HG02759 (cell line): Measurements from ENCODE around the gene ABLIM1.

Source experiments
- ATAC-seq: cut with Tn5 transposase; IDR thresholded peaks from one replicate; pipeline ENCODE4 v1.9.1; 2021; ENCODE audit warnings: mild to moderate bottlenecking, moderate library complexity; ENCODE audit not compliant: unreplicated experiment

Gene ABLIM1

GRCh38 chr10:114593240-114593792 lies 64.8 kb downstream of the ABLIM1 start:
- no peak for ATAC-seq

- no peak for ATAC-seq
Observed at GRCh38 chr10:114590993-114591392, 67.1 kb downstream of the ABLIM1 start.

GRCh38 chr10:114584419-114584818 lies 73.7 kb downstream of the ABLIM1 start:
- ATAC-seq, result no peak

DNA sequence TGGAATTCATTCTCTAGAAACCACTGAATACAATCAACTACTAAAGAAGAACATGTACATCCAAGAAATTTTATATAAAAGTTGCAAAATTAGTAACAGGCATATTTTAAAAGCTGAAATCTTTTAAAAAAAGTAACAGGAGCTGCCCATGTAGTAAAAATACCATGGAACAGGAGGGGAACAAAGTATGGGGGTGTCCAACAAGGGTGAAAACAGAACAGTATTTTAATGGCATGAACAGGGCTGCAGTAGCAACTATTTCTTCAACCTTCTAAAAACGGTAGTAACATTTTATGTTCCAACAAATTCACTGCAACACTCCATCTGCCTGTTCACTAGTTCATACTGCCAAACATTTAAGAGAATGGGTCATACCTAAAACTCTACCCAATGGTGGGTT lies 77.0 kb downstream of the ABLIM1 start:
- ATAC-seq, result no peak

GRCh38 chr10:114577133-114577532 lies 80.9 kb downstream of the ABLIM1 start:
- ATAC-seq, result no peak

DNA sequence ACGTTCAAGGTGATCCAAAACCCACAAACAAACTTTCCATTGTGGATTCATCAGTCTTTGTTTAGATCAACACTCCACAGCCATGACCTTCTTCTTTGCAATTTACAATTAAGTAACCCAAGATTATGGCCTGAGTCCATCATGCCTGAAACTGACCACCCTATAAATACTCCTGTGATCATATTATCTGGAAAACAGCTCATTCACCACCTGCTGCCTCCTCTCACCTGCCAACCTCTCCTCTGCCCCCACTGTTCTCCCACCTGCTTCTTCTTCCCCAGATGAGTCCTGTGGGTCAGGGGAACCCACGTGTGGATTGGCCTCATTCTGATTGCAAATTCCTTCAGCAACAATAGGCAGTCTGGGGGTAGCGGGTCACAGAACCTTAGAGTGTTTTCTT lies 81.4 kb downstream of the ABLIM1 start:
- ATAC-seq, result no peak

DNA sequence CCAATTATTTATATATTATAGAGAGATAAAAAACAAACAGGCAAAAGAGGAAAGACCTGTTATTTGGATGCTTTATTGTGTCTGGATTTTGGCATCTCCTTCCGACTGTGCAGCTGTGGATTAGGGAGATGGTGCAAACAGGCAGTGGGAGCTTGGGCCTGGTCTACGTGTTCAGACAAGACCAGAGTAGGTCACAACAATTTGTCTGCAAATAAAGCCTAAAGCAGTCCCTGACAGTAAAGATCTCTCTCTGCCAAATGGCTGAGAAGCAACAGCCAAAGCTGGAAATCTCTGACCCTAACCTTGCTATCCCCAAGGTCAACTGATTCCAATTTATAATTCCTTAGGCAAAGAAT lies 82.0 kb downstream of the ABLIM1 start:
- ATAC-seq, result no peak

- ATAC-seq, result no peak
Observed at GRCh38 chr10:114575417-114576131, 82.5 kb downstream of the ABLIM1 start.

GRCh38 chr10:114573330-114574045 lies 84.6 kb downstream of the ABLIM1 start:
- no peak for ATAC-seq

- no peak for ATAC-seq
Observed at GRCh38 chr10:114571316-114571999, 86.6 kb downstream of the ABLIM1 start.

DNA sequence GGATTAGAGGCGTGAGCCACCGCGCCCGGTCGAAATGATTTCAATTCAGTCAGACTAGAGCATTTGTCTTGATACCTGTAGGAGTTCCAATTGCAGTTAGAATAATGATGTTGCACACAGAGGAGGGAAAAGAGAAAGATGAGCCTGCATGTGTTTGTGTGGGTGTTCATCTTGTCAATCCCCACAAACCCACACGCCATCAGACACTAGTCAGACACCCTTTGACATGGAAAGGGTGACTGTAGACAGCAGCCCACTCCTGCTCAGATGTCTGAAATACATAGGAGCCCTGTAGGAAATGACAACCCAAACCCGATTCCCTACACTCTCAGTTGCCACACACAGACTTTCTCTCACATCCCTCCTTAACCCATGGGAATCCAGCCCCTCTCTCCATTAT lies 92.0 kb downstream of the ABLIM1 start:
- no peak for ATAC-seq

GRCh38 chr10:114565066-114565465 lies 93.0 kb downstream of the ABLIM1 start:
- no peak for ATAC-seq

DNA sequence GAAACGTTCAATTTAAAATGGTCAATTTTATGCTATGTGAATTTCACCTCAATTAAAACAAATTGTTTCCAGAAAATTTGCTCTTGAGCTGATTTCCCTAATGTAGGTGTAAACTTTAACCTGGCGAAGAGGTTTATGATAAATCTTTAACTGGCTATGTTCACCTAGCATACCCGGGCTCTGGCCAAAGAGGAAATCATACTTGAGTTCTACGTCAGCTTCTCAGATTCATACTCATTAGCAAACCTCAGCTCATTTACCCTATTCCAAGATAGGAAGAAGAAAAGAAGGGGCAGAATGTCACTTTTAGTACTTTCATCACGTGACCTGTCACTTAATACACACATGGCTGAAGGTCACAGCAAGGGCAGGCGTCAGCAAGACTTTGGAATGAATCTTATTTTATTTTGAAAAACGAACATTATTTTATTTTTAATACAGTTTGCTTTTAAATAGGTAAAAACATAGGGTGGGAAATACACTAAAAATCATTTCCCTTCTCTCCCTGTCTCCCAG lies 97.0 kb downstream of the ABLIM1 start:
- ATAC-seq, result no peak

- no peak for ATAC-seq
Observed at GRCh38 chr10:114560144-114560543, 97.9 kb downstream of the ABLIM1 start.

GRCh38 chr10:114559636-114560035 lies 98.4 kb downstream of the ABLIM1 start:
- ATAC-seq, result no peak

GRCh38 chr10:114557854-114558253 lies 100.2 kb downstream of the ABLIM1 start:
- ATAC-seq, result no peak

GRCh38 chr10:114556236-114557122 lies 101.6 kb downstream of the ABLIM1 start:
- ATAC-seq, result no peak

DNA sequence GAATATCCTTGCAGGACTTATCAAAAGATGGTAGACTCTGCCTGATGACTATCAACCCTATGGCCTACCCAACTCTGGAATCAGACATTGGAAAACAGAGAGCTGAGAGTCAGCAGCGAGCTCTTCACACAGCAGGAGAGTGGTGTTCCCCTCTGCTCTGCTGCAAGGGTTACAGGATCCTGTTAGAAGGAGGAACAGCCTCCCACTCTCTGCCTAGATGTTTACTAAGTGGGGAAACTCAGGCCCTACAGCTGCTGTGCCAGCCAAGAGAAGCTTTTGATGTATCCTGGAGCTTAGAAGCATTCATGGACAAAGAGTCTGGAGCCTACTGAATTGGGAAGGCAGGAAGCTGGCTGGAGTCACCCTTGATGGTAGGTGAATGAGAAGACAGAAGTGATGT lies 104.6 kb downstream of the ABLIM1 start:
- ATAC-seq, result no peak

DNA sequence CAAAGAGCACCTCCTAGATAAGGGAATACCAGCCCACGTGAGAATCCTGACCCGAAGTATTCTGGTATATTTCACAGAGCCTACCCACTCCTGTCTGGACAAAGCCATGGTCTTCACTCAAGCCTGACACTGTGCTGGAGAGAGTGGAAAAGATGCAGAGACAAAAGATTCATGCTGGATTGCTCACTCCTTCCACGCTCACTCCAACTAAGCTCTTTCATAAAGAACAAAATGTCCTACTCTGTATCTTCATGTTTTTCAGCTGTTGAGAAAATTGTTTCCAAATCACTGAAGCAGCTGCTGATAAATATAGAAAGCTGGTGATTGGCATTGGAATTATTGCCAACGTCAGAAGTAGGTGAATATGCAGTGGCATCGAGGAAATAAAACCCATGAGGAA lies 106.0 kb downstream of the ABLIM1 start:
- ATAC-seq, result no peak

DNA sequence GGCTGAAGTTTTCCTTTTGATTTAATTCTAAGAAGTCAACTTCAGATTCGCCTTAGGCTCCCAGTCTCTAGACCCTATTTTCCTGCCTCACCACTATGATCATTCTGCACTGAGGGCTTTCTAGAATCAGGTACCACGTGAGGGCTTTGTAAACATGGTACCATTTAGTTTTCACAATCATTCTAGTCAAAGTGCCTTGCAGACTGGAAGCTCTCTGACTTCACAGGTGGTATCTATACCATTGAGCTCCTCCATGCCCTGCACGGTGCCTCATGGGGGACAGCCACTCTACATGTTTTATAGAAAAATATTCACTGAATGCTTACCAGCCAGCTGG lies 106.5 kb downstream of the ABLIM1 start:
- ATAC-seq, result no peak
